Astrocyte of the cerebellum (primary cell): ENCODE measurements around the gene TSPAN7.

ENCODE experiments used
- DNase-seq: peaks from one replicate; pipeline ENCODE4 v3.0.0-alpha.2; 2011; ENCODE audit warnings: low read depth
- H3K4me3 ChIP-seq: 2 replicates; pipeline ENCODE4 v1.5.1; 2011; ENCODE audit warnings: mild to moderate bottlenecking, low read depth, low read length, moderate library complexity
- in situ Hi-C: cut with HindIII; loops from 2 replicates; pipeline ENCODE4 v1.10.0; 2017; ENCODE audit warnings: low sequenced_read_pairs
- TF ChIP-seq, protein P1 (sequence below): IDR thresholded peaks from 2 replicates; pipeline ENCODE4 v1.5.1; 2012; ENCODE audit warnings: low read length, low read depth, moderate library complexity, mild to moderate bottlenecking; ENCODE audit errors: missing control alignments

Gene TSPAN7

GRCh38 chrX:38620623-38621022 lies 59.3 kb downstream of the TSPAN7 start:
- H3K4me3 ChIP-seq, result no peak overlapping the region
- TF ChIP-seq, protein P1, sequence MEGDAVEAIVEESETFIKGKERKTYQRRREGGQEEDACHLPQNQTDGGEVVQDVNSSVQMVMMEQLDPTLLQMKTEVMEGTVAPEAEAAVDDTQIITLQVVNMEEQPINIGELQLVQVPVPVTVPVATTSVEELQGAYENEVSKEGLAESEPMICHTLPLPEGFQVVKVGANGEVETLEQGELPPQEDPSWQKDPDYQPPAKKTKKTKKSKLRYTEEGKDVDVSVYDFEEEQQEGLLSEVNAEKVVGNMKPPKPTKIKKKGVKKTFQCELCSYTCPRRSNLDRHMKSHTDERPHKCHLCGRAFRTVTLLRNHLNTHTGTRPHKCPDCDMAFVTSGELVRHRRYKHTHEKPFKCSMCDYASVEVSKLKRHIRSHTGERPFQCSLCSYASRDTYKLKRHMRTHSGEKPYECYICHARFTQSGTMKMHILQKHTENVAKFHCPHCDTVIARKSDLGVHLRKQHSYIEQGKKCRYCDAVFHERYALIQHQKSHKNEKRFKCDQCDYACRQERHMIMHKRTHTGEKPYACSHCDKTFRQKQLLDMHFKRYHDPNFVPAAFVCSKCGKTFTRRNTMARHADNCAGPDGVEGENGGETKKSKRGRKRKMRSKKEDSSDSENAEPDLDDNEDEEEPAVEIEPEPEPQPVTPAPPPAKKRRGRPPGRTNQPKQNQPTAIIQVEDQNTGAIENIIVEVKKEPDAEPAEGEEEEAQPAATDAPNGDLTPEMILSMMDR, result no peak
- no peak for DNase-seq
- in situ Hi-C loops, result no loop called here

DNA sequence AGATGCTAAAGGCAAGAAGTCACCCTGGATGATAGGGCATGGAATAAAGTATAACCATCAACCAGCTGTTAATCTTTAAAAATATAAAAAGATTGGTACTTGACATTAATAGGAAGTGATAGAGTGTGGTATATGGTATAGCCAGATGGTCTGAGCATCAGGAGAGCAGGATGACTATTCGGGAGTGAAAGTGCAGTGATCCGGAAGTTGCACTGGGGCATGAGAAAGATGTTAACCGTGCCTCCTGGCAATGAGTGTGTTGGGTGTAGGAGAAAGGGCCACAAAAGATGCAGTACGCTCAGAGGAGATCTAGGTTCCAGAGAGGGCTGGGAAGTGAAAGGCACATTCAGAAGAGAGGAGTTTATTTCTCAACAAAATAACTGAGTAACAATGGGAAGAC lies 65.0 kb downstream of the TSPAN7 start:
- no peak for DNase-seq
- in situ Hi-C loops, result no loop called here
- H3K4me3 ChIP-seq, result no peak overlapping the region
- TF ChIP-seq, protein P1, result no peak

GRCh38 chrX:38627683-38628082 lies 66.3 kb downstream of the TSPAN7 start:
- in situ Hi-C loops, result no loop called here
- no peak for DNase-seq
- H3K4me3 ChIP-seq, result no peak overlapping the region
- TF ChIP-seq, protein P1, result peak; percentile 29

- no peak overlapping the region for H3K4me3 ChIP-seq
- DNase-seq, result no peak
- in situ Hi-C loops, result no loop called here
- TF ChIP-seq, protein P1, result no peak
These were observed 67.2 kb downstream of the TSPAN7 start for GRCh38 chrX:38628587-38628986.

DNA sequence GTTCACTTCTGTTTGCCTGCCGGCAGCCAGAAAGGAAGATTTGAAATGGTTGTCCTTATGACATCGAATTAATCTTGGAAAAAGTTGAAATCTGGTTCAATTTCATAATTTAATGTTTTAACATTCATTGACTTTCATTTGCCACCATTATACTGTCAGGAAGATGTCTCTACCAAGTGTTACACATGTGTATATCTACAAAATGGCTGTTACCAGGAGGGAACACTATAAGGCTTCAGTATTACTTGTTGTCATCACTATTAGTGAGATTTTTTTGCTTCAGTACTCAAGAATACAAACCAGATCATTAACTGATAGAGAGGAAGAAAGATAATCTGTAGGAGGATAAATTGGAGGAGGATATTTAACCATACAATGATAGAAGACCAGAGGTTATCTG lies 71.2 kb downstream of the TSPAN7 start:
- TF ChIP-seq, protein P1, result no peak
- in situ Hi-C loops, result no loop called here
- no peak overlapping the region for H3K4me3 ChIP-seq
- no peak for DNase-seq

- in situ Hi-C loops, result no loop called here
- no peak for DNase-seq
- no peak overlapping the region for H3K4me3 ChIP-seq
- TF ChIP-seq, protein P1, result no peak
These were observed 73.3 kb downstream of the TSPAN7 start for GRCh38 chrX:38634665-38635064.
